T-cell (primary cell): ENCODE results near the gene CECR2. TPM values are rescaled to one million over a fixed set of nuclear protein-coding genes. Genes with fewer than 3 reads are reported as not detected.

ENCODE experiments used
- ATAC-seq, 4 experiments: fragments of 200-7000 bp in 3 of 4; fragments of 150-1000 bp in 1 of 4; cut with Tn5 transposase; replicated peaks in 1 of 4; 1 replicate in 3 of 4; 2 replicates in 1 of 4; pipeline ENCODE4 v1.10.0; 2021; ENCODE audit warnings: moderate library complexity in 3 of 4, mild to moderate bottlenecking in 2 of 4, moderate number of reproducible peaks in 1 of 4
- CTCF ChIA-PET, 2 donors: fragments of 300-600 bp; sonication (Branson Sonifier 250); formaldehyde crosslinking; loops; one replicate each; lab custom pipeline; 2022; ENCODE audit warnings: antibody characterized with exemption in 2 of 2; lab: Charles Lee
- POLR2A ChIA-PET, 2 donors: fragments of 300-600 bp; sonication (Branson Sonifier 250); formaldehyde crosslinking; loops; one replicate each; lab custom pipeline; 2022; ENCODE audit warnings: antibody characterized with exemption in 2 of 2; lab: Charles Lee
- DNase-seq, 35 experiments: peaks; one replicate each; pipeline versions ENCODE4 v3.0.0 to v3.0.0-alpha.2; 2013 to 2023
- H3K27ac ChIP-seq: one replicate; pipeline ENCODE4 v1.5.1; 2013; ENCODE audit warnings: low read length
- H3K27me3 ChIP-seq, 2 experiments: replicated peaks in 1 of 2; 1 replicate in 1 of 2; 2 replicates in 1 of 2; pipeline versions ENCODE4 v1.6.1 to v1.7.0; 2013; ENCODE audit warnings: low read length in 1 of 2, mixed read lengths in 1 of 2; ENCODE audit not compliant: control insufficient read depth in 2 of 2, insufficient read depth in 2 of 2; ENCODE audit errors: extremely low read depth in 1 of 2
- H3K36me3 ChIP-seq, 2 donors: 1 replicate in 1 of 2; 2 replicates in 1 of 2; pipeline versions ENCODE4 v1.6.1 to v1.7.0; 2013; ENCODE audit warnings: low read length in 1 of 2; ENCODE audit not compliant: control insufficient read depth in 2 of 2, insufficient read depth in 1 of 2; ENCODE audit errors: extremely low read depth in 1 of 2
- H3K4me1 ChIP-seq, 2 experiments: 1 replicate in 1 of 2; 2 replicates in 1 of 2; pipeline versions ENCODE4 v1.6.1 to v1.7.0; 2013; ENCODE audit warnings: low read length in 2 of 2, mixed read lengths in 1 of 2; ENCODE audit not compliant: insufficient read depth in 2 of 2, control insufficient read depth in 1 of 2; ENCODE audit errors: extremely low read depth in 1 of 2
- H3K4me3 ChIP-seq, 2 donors: 1 replicate in 1 of 2; 2 replicates in 1 of 2; pipeline versions ENCODE4 v1.5.1 to v1.7.0; 2013; ENCODE audit warnings: mild to moderate bottlenecking in 2 of 2, low read length in 1 of 2, moderate library complexity in 1 of 2; ENCODE audit not compliant: control insufficient read depth in 1 of 2; ENCODE audit errors: extremely low read depth in 1 of 2
- H3K9me3 ChIP-seq: 2 replicates; pipeline ENCODE4 v1.7.0; 2013
- H3K27ac Mint-ChIP-seq, 2 donors: one replicate each; pipeline ENCODE4 v1.8.0; 2020 to 2021; ENCODE audit warnings: mild to moderate bottlenecking in 2 of 2, mixed read lengths in 2 of 2
- H3K27me3 Mint-ChIP-seq, 2 donors: one replicate each; pipeline ENCODE4 v1.8.0; 2021 to 2022; ENCODE audit warnings: mixed read lengths in 2 of 2
- H3K36me3 Mint-ChIP-seq: one replicate; pipeline ENCODE4 v1.8.0; 2021; ENCODE audit warnings: mixed read lengths
- H3K4me1 Mint-ChIP-seq, 3 donors: one replicate each; pipeline ENCODE4 v1.8.0; 2020 to 2022; ENCODE audit warnings: mixed read lengths in 3 of 3, mild to moderate bottlenecking in 1 of 3
- H3K4me3 Mint-ChIP-seq, 3 donors: one replicate each; pipeline ENCODE4 v1.8.0; 2020 to 2022; ENCODE audit warnings: mild to moderate bottlenecking in 3 of 3, mixed read lengths in 3 of 3, moderate library complexity in 3 of 3
- H3K9me3 Mint-ChIP-seq, 3 donors: one replicate each; pipeline ENCODE4 v1.8.0; 2020 to 2022; ENCODE audit warnings: mixed read lengths in 3 of 3
- WGBS: methylation state at CpG from one replicate; pipeline ENCODE4 v1.1.5; 2013; ENCODE audit warnings: missing lambda C conversion rate; ENCODE audit not compliant: insufficient coverage; 5-methylcytosine and 5-hydroxymethylcytosine counted together
- total RNA-seq, 35 experiments: library from RNA in 6 of 35; stranded (reverse) in 6 of 35; fragments of 120-200 nt in 1 of 35; gene quantifications; one replicate each; pipeline versions ENCODE4 v1.2.1 to v1.2.4 and lab custom pipeline; 2013 to 2026

The CECR2 gene
- total RNA-seq, 5 donors from 2014 or later (not counting 1 experiment from before 2014, with no cell fraction given), result 0.09 to 1.1 (median 0.50) TPM; not detected in 1

GRCh38 chr22:17387356-17387755, 18.1 kb downstream of the CECR2 start:
- Histone ChIP-seq H3K27me3 (peaks cover 0 to 5% of the 10 kb centered on the region in 2 experiments), H3K4me3 (no peak overlapping the region), H3K4me1 (no peaks in the 10 kb centered on the region), H3K27ac (no peak overlapping the region), H3K36me3 (no peaks in the 10 kb centered on the region), H3K9me3 (no peaks in the 10 kb centered on the region)
- ChIA-PET POLR2A (no interaction called here), CTCF (no interaction called here)
- DNase-seq (no peak), ATAC-seq (no peak)
- H3K36me3 Mint-ChIP-seq, result no peaks in the 10 kb centered on the region
- peaks cover 0 to 3% of the 10 kb centered on the region in 2 donors for H3K27me3 Mint-ChIP-seq
- H3K9me3 Mint-ChIP-seq, result peaks cover 0 to 6% (median 5%) of the 10 kb centered on the region in 3 donors
- 89% methylated on average over 4 of the region's 9 CpGs for WGBS
- no peaks in the 10 kb centered on the region for H3K4me1 Mint-ChIP-seq
- H3K4me3 Mint-ChIP-seq, result no peak overlapping the region
- no peak overlapping the region for H3K27ac Mint-ChIP-seq

- Mint-ChIP-seq H3K27me3 (peaks cover 0 to 3% of the 10 kb centered on the region in 2 donors), H3K4me3 (no peak overlapping the region), H3K4me1 (no peaks in the 10 kb centered on the region), H3K9me3 (peaks cover 0 to 6% (median 5%) of the 10 kb centered on the region in 3 donors), H3K27ac (no peak overlapping the region), H3K36me3 (no peaks in the 10 kb centered on the region)
- ChIA-PET CTCF (interaction anchor here in 1 of 2 donors (0.7 kb wide), 1 partner anchor 18 kb away, joined by 3 read pairs; no protein-coding TSS in a partner anchor), POLR2A (no interaction called here)
- Histone ChIP-seq H3K4me3 (no peak overlapping the region), H3K9me3 (no peaks in the 10 kb centered on the region), H3K27me3 (peaks cover 0 to 5% of the 10 kb centered on the region in 2 experiments), H3K4me1 (no peaks in the 10 kb centered on the region), H3K27ac (no peak overlapping the region), H3K36me3 (no peaks in the 10 kb centered on the region)
- 94% methylated on average over 6 of the region's 10 CpGs for WGBS
- ATAC-seq, result no peak
- DNase-seq, result no peak
These were observed 19.0 kb downstream of the CECR2 start for GRCh38 chr22:17388235-17388634.

DNA sequence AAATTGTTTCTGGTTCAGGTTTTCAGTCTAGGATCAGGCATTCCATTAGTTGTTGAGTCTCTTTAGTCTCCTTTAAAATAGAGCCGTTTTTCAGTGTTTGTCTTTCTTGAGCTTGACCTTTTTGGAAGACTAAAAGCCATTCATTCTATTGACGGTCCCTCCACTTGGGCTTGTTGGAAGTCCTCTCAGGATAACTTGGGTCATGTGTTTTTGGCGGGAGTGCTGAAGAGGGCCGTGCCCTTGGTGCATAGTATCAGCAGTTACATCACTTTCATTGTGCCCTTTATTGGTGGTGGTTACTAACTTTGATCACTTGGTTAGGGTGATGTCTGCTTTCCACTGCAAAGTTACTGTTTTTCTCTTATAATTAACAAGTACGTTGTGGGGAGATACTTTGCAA, 20.8 kb downstream of the CECR2 start:
- H3K27me3 ChIP-seq, result peaks cover 0 to 5% of the 10 kb centered on the region in 2 experiments
- DNase-seq, result no peak
- Mint-ChIP-seq H3K9me3 (no peaks in the 10 kb centered on the region), H3K27ac (no peak overlapping the region), H3K4me3 (no peak overlapping the region), H3K4me1 (no peaks in the 10 kb centered on the region), H3K27me3 (no peaks in the 10 kb centered on the region), H3K36me3 (no peaks in the 10 kb centered on the region)
- POLR2A ChIA-PET, result no interaction called here
- CTCF ChIA-PET, result no interaction called here
- no peaks in the 10 kb centered on the region for H3K9me3 ChIP-seq
- no peak overlapping the region for H3K27ac ChIP-seq
- no peaks in the 10 kb centered on the region for H3K36me3 ChIP-seq
- no peak for ATAC-seq
- 74% methylated on average over 3 of the region's 5 CpGs for WGBS
- no peak overlapping the region for H3K4me3 ChIP-seq
- H3K4me1 ChIP-seq, result no peaks in the 10 kb centered on the region

DNA sequence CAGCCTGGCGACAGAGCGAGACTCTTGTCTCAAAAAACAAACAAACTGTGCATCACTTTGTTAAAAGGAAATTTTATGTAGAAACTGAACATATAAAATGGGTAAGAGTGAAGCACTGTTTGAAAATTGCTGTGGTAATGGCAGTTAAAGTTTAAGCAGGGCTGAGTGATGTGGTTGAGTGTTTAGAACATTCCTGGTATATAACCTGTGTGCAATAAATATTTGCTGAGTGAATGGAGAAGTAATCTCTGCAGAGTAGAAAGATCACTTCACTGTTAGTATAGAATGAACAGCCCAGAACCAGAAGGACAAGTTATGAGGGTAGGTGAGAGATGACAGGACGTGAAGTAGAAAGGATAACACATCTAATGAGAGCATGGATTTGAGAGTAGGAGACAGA, 27.3 kb downstream of the CECR2 start:
- Histone ChIP-seq H3K4me3 (no peak overlapping the region), H3K4me1 (no peaks in the 10 kb centered on the region), H3K9me3 (no peaks in the 10 kb centered on the region), H3K27me3 (peaks cover 0 to 8% of the 10 kb centered on the region in 2 experiments), H3K36me3 (no peaks in the 10 kb centered on the region), H3K27ac (no peak overlapping the region)
- H3K27ac Mint-ChIP-seq, result no peak overlapping the region
- no peaks in the 10 kb centered on the region for H3K4me1 Mint-ChIP-seq
- POLR2A ChIA-PET, result no interaction called here
- CTCF ChIA-PET, result no interaction called here
- H3K27me3 Mint-ChIP-seq, result peaks cover 0 to 5% of the 10 kb centered on the region in 2 donors
- no peaks in the 10 kb centered on the region for H3K9me3 Mint-ChIP-seq
- DNase-seq (no peak), ATAC-seq (no peak)
- WGBS, result 50% methylated on average over 1 of the region's 3 CpGs
- H3K4me3 Mint-ChIP-seq, result no peak overlapping the region
- H3K36me3 Mint-ChIP-seq, result no peaks in the 10 kb centered on the region

- Mint-ChIP-seq H3K4me1 (no peaks in the 10 kb centered on the region), H3K27me3 (peaks cover 0 to 5% of the 10 kb centered on the region in 2 donors), H3K27ac (no peak overlapping the region), H3K4me3 (no peak overlapping the region), H3K9me3 (no peaks in the 10 kb centered on the region), H3K36me3 (no peaks in the 10 kb centered on the region)
- ATAC-seq, result no peak
- no peaks in the 10 kb centered on the region for H3K9me3 ChIP-seq
- no peak for DNase-seq
- H3K27me3 ChIP-seq, result peaks cover 0 to 8% of the 10 kb centered on the region in 2 experiments
- CTCF ChIA-PET, result no interaction called here
- H3K36me3 ChIP-seq, result no peaks in the 10 kb centered on the region
- 73% methylated on average over 9 of the region's 11 CpGs for WGBS
- no peaks in the 10 kb centered on the region for H3K4me1 ChIP-seq
- no peak overlapping the region for H3K4me3 ChIP-seq
- no peak overlapping the region for H3K27ac ChIP-seq
- POLR2A ChIA-PET, result no interaction called here
These were observed 28.7 kb downstream of the CECR2 start for GRCh38 chr22:17397756-17398547.

GRCh38 chr22:17400305-17400704, 31.0 kb downstream of the CECR2 start:
- peaks cover 0 to 5% of the 10 kb centered on the region in 2 donors for H3K27me3 Mint-ChIP-seq
- ATAC-seq, result no peak
- peaks cover 0 to 6% of the 10 kb centered on the region in 2 experiments for H3K27me3 ChIP-seq
- no peaks in the 10 kb centered on the region for H3K9me3 ChIP-seq
- H3K9me3 Mint-ChIP-seq, result no peaks in the 10 kb centered on the region
- POLR2A ChIA-PET, result no interaction called here
- H3K4me1 ChIP-seq, result no peaks in the 10 kb centered on the region
- no peaks in the 10 kb centered on the region for H3K36me3 Mint-ChIP-seq
- no peak overlapping the region for H3K4me3 Mint-ChIP-seq
- no peak overlapping the region for H3K27ac ChIP-seq
- H3K4me1 Mint-ChIP-seq, result no peaks in the 10 kb centered on the region
- no peak overlapping the region for H3K4me3 ChIP-seq
- H3K27ac Mint-ChIP-seq, result no peak overlapping the region
- no peaks in the 10 kb centered on the region for H3K36me3 ChIP-seq
- DNase-seq, result no peak
- 71% methylated on average over 3 of the region's 3 CpGs for WGBS
- CTCF ChIA-PET, result interaction anchor here in 1 of 2 donors (0.6 kb wide), 1 partner anchor 108 kb away, joined by 4 read pairs; no protein-coding TSS in a partner anchor
